ENCODE data around the gene APLP1.
"Not testable (repeated sequence)": the region's sequence is repeated elsewhere in the genome, so short reads cannot be mapped to it uniquely, and the experiment has no call there.

The APLP1 gene

DNA sequence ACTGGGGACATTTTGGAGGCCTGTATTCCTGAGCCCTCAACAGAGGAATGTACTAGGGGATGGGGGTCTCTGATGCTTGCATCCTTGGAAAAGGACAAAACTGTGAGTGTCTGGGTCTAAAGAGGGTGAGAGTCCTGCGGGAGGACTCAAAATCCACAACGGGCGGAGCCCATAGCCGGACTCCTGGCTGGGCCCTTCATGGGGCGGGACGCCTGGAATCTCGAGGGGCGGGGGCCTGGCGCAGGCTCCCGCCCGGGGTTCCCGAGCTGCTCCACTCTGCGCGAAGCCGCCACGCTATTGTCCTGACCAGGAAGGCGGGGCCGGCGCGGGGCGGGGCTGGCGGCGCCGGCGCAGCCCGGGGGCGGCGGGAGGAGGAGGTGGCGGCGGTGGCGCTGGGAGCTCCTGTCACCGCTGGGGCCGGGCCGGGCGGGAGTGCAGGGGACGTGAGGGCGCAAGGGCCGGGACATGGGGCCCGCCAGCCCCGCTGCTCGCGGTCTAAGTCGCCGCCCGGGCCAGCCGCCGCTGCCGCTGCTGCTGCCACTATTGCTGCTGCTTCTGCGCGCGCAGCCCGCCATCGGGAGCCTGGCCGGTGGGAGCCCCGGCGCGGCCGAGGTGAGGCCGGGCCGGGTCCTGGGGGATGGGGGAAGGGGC, at the start of gene APLP1:
Gene APLP1 (plus strand): TSS at position 403 of the 651 bp plus-strand sequence. CDS start 63 bp downstream, at position 466.
- peak; percentile 56 for DNase-seq

DNA sequence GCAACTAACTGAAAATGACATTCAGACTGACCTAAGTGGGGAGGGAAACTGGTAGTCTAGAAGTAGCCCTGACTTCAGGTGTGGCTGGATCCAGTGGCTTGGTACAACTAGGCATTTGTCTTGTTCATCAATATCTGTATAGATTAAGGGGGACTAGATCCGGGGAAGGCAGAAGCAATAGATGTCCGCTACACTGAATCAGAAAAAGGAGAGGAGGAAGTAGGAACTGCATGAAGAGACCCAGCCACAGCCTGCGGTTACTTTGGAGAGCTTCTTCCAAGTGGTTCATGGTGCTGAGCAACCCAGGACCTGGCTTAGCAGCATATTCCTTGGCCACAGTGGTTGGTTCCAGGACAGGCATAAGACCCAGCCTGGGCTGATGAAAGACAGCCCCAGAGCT, 45.8 kb upstream of the APLP1 start:
- DNase-seq: no peak

DNA sequence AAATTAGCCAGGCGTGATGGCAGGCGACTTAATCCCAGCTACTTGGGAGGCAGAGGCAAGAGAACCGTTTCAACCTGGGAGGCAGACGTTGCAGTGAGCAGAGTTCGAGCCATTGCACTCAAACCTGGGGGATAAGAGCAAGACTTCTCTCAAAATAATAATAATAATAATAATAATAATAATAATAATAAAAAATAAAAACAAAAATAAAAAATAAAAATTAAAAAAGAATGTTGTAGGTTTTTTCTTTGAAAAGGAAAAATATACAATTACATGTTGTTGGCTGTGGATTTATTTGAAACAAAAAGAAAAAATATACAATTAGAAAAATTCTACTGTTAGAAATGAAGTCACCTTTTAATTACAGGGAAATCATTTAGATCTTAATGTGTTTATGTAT, 44.2 kb upstream of the APLP1 start:
- no peak for DNase-seq

DNA sequence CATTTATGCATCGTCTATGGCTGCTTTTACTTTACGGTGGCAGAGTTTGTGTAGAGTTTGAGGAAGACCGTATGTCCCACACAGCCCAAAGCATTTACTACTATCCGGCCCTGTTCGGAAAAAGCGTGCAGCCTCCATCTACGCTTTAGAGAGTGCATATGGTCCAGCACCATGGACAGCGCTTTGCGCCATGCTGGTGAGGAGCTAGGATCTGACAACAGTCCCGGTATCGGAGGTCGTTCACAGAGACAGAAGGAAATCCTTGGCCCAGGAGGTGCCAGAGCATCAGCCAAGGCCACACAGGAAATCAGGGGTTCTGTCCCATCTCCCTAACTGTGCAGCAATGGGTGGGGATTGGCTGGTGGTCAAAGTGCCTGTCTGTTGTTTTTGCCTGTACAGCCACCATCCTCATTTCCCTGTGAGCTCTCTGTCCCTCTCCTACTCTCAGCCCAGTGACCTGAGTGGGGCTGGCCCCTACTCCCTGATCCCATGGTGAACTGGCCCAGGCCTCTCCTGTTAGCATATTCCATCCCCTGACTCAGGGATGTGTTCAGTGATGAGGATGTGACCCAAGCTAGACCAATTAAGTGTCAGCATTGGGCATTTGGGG, 39.6 kb upstream of the APLP1 start:
- peak; percentile 42 for DNase-seq

DNA sequence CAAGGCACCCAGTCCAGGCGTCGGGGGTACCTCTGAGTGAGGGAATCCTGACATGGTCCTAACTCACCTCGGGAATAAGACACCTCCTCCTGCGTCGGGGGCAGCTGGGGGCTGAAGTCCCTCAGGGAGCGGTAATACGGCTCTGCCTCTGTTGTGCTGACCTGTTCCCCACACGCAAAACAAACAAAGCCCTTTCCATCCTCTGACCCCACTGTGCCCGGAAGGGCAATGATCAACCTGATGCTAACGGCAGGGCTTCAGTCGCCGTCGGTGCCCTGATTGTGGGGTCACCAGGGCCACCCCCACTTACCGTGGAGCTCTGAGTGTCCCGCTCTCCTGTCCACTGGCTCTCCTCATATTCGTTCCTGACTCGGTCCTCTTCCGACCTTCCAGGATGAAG, 37.4 kb upstream of the APLP1 start:
- no peak for DNase-seq

DNA sequence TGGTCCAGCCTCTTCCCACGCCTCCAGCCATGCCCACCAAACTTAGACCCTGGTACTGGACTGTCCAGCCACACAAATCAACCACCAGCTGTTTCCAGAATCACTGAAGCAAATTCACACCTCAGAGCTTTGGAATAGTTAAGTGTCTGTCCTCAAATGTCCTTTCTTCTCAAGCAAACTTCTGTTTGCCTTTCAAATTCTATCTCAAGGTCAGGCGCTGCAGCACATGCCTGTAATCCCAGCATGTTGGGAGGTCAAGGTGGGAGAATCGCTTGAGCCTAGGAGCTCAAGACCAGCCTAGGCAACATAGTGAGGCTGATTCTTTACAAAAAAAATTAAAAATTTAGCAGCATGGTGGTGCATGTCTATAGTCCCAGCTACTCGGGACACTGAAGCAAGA, 36.3 kb upstream of the APLP1 start:
- DNase-seq: no peak

DNA sequence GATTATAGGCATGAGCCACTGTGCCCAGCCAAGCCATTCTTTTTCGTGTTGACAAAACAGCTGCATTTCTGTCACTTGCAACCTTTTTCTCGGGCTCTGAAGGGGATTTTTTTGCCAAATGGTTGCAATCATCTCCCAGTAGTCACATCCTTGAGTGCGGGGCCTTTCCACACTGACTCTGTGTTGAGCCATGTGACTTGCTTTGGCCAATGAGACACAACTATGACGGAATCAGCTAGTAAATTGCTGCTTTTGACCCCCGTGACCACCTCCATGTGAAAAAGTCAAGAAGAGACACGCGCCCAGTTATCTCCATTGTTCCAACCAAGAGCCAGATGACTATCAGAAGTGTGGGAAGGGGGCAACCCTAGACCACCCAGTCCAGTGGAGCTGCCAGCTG, 34.4 kb upstream of the APLP1 start:
- DNase-seq: no peak

DNA sequence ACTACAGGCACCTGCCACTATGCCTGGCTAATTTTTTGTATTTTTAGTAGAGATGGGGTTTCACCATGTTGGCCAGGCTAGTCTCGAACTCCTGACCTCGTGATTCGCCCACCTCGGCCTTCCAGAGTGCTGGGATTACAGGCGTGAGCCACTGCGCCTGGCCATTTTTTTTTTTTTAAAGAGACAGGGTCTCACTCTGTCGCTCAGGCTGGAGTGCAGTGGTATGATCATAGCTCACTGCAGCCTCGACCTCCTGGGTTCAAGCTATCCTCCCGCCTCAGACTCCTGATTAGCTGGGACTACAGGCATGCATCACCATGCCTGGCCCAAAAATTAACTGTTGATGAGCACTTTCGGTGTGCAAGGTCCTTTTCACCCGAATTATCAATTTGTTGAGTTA, 32.3 kb upstream of the APLP1 start:
- DNase-seq: not testable (repeated sequence)

DNA sequence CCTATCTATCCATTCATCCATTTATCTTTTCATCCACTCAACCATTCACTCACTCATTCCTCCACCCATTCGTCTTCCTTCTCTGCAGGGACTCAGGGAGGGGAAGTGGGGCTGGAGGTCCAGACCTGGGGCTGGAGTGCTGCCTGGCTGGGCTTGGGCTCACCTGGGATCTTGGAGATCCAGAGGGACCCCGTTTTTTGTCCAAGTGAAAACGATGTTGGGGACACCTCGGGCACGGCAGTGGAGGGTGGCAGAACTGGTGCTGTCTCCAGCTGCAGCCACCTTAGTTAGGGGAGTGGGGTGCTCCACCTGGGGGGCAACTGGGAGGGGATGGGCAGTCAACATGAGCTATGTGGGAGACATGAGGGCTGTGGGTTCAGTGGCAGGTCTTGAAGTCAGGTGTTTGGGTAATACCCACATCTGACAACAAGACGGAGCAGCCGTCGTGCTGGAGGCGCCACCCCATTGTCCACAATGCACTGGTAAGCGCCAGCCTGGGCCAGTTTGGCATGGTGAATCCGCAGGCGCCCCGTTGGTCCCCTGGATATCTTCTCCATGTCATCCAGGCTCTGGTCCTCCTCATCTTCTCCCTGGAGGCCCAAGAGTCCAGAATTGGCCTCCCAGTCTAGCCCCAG, 26.3 kb upstream of the APLP1 start:
- DNase-seq: no peak

DNA sequence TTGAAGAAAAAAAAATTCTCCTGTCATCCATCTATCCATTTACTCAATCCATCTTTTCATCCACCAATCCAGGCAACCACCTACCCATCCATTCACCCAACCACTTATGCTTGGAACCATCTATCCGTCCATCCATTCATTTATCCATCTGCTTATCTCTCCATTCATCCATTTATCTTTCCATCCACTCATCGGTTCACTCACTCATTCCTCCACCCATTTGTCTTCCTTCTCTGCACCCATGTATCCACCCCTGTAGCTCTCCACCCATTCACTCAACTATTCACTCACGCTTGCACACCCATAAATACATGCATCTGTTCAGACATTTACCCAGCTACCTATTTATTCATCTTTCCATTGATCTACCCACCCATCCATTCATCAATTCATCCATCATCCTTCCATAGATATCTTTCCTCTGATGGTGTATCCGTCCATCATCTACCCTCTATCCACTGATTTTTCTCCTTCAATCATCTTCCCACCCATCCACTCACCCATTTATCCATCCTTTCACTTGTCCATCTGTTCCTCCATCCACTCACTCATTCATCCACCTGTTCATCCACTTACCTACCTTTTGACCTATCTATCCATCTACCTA, 25.6 kb upstream of the APLP1 start:
- DNase-seq: no peak

DNA sequence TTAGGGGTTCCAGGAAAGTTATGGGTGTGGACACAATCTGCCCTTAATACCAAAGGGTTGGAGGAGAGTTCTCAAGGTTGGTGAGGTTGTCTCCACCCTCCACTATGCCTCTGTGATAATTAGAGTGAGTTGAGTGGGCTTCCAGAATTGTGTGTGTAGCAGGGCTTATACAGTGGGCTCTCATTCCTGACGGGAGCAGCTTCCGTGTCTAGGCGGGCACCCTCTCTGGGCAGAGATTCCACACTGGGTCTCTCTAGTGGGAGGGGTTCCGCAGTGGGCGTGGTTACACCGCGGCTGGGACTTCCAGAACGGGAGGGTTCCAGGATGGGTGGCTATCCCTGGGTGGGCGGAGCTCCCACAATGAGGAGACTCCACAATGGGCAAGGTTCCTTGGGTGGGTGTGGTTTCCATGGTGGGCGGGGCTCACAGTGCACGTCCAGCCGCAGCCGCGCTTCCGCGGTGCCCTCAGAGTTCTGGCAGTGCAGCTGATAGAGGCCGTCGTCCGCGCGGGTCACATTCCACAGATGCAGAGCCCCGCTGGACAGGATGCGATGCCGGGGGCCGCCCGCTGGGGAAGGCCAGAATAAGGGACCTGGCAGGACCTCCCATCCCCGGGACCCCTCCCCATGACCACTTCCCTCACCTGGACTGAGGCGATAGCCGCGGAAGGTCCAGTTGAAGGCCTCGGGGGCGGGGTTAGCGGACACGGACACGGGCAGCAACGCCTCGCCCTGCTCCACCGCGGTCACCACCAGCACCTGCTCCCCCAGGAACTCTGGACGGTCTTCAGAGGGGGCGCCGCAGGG, 24.5 kb upstream of the APLP1 start:
- no peak for DNase-seq

DNA sequence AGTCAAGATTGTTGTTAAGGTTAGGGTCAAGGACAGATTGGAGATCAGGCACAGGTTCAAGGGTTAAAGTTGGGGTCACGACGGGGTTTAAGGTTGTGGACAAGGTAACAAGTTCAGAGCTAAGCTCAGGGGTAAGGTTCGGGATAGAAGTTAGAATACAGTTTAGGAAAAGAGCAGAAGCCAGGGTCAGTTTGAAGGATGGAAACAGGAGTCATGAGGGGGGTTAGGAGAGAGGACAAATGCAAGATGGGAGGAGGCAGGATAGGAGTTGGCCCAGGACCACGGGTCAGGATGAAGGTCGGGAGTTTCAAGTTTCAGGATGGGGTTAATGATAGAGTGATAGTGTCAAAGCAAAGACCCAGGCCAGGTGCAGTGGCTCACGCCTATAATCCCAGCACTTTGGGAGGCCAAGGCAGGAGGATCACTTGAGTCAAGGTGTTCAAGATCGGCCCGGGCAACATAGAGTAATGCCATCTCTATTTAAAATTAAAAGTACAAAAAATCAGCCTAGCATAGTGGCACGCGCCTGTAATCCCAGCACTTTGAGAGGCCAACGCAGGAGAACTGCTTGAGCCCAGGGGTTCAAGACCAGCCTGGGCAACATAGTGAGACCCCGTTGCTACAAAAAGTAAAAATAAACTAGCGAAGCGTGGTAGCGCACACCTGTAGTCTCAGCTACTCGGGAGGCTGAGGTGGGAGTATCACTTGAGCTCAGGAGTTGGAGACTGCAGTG, 23.7 kb upstream of the APLP1 start:
- no peak for DNase-seq

DNA sequence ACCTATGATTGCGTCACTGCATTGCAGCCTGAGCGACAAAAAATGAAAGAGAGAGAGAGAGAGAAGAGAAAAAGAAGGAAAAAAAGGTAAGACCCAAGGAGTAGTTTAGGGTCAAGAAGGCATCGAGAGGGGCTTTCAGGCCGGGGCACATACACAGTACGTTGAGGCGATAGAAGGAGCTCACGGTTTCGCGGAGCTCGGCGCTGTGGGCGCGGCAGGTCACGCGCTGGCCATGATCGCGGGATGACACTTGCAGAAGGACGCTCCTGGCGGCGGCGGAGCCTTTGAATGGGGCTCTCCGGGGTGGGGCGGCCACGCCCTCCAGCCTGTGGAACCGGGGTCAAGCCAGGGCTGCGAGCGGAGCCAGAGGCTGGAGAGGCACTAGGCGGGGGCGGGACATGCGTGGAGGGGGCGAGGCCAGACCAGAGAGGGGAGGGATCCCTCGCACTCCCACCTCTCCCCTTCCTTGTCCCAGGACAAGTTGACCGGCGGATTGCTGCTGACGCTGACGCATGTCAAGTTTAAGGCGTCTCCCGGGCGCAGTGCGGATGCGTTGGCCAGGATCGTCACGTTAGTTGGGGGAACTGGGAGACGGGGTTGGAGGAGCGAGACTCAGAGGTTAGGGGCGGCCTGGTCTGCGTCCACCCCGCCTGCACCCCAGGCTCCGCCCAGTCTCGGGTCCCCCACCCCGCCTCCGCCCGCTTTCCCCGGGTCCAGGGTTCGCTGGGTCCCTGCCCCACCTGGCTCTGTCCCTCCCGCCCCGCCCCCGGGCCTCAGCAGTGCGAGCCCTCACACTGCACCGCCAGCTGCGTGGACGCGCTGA, 22.9 kb upstream of the APLP1 start:
- no peak for DNase-seq

DNA sequence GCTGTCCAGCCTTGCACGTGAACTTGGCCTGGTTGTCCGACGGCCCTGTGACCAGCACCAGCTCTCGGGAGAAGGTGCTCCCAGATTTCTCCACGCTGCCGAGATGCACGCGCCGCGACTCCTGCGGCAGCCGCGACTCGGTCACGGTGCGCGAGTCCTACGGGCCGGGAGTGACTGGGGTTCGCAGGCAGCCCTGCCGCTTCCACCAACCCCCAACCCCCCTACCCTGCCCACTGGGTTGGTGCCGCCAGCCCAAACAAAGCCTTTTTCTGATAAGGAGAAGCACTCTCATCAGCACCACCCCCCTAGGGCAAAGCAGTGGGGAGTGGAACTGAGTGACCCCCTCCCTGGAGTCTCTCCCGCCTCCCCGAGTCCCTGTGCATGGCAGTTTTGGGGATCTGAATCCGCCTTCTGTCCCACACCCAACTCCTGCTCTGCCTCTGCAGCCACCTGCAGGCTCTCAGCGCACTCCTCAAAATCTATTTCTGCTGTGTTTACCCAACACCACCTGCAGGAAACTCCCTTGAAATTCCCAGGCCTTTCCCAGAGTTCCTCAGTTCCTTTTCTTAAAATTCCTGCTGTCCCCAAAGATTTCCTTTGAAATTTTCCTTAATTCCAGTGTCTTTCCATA, 22.2 kb upstream of the APLP1 start:
- no peak for DNase-seq

DNA sequence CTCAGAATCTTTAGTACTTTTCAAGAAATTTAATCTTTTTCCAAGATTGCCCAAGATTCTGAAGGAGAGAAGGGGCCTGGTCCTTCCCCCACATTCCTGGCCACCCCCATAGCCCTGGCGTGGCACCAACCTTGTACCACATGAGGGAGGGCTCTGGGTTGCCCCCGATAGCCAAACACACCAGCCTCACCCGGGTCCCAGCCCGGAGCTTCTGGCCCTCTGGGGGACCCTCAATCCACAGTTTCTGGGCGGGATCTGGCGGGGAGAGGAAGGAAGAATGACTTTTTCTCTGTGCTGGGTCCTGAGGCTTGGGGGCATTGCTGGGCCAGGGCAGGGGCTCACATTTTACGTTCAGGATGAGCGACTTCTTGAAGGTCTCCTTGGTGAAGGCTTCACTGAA, 20.5 kb upstream of the APLP1 start:
- DNase-seq: no peak

DNA sequence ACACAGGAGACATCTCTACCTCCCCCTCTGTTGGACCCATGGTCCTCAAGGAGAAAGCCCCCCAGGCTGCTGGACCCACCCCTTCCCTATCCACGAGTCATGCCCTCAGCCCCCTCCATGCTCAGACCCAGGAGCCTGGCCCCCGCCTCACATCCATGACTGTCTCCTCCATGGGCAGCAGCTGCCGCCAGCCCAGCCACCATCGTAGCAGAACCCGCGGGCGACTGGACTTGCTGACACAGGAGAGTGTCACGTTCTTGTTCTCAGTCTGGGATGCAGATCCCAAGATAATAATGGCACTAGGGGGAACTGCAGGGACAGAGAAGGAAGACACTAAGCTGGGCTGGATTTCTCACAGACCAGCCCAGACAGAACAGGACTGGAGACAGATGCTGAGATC, 19.9 kb upstream of the APLP1 start:
- DNase-seq: no peak

DNA sequence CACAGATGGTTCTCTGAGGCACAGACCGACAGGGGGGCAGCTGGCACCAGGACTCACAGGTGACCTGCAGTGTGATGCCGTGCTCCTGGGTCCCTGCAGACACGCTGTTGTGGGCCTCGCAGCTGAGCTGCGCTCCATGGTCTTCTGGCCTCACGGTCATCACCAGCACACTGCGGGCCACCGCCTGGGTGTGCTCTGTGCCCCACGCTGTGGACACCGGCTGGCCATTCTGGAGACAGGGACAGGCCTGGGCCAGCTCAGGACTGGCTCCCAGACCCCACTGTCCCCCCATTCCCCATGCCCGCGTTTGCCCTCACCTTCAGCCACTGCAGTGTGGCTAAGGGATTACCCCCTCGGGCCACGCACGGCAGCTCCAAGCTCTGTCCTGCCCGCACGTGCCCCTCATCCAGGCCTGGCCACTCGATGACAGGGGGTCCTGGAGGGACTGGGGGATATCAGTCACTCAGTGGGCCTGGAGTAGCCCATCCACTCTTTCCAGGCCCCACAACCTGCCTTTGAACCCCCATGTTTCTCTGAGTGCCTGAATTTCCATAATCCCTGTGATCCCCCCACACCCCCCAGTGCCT, 19.4 kb upstream of the APLP1 start:
- no peak for DNase-seq

DNA sequence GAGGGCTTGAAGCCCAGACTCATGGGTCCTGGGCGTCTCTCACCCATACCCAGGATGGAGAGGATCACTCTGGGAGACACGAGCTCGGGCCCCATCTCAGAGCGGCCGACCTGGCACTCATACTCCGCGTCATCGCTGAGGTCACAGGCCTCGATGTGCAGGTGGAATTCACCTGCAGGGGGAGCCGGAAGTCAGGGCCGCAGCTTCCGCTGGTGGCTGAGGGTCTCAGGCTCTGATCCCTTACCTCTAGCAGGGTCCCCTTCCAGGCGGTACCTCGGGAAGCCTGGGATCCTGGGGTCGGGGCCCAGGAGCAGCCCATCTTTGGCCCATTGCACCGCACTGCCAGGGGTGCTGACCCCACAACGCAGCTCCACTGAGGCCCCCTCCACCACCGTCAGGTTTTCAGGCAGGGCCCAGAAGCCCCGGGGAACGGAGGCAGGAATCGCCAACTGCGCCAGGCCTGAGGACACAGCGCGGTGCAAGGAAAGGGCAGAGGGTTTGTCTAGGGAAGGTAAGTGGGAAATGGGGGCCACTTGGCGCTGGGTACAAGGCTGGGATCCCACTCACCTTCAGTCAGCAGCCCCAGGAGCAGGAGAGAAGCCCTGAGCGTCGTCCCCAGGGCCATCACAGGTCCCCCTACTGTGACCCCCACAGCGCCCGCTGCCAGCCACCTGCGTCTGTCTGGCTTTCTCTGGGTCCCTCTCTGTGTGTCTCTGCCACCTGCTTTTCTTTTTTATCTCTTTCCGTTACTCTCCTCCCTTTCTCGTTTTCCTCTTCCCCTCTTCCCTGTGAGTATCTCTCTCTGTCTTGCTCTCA, 17.0 kb upstream of the APLP1 start:
- no peak for DNase-seq

DNA sequence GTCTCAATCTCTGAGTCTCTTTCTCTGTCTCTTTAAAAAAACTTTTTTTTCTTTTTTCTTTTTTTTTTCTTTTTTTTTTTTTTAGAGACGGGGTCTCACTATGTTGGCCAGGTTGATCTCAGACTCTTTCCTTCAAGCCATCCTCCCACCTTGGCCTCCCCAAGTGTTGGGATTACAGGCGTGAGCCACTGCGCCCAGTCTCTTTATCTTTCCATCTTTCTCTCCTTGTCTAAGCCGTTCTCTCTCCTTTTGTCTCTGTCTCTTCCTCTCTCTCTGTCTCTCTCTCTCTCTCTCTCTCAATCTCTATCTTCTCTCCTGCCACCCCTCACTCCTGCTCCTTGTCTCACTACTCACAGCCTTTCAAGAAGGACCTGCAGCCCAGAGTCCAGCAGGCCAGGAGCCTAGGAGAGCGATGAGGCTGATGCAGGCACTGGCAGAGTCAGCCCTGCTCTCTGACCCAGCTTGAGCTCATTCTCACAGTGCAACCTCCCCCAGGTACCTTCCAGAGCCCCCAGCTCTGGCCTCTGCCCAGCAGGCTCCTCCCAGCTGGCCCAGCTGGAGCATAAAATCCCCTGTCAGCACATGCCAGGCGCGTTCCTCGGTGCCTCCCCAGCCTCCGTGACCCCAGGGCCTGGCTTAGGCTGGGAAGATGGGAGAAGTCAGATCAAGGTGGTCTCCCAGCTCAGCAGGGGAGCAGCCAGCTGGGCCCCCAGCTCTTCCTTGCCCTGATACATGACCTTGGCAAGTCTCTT, 16.2 kb upstream of the APLP1 start, which contains the start of gene NPHS1:
Gene NPHS1 (minus strand): TSS at position 476 of the 752 bp plus-strand sequence. CDS start 667 bp downstream, outside the sequence.
- no peak for DNase-seq

All from activated CD4-positive, alpha-beta T cell treated with anti-CD3 and anti-CD28 coated beads, Interleukin-2, amount 50 U/mL, for 16 hours (primary cell).